Stimulated activated CD4-positive, alpha-beta T cell treated with anti-CD3 and anti-CD28 coated beads, Interleukin-12 subunit alpha, Interleukin-12 subunit beta, amount 100 ng/mL, for 24 hours (primary cell): ENCODE measurements around the gene CKB.

Experiments
- DNase-seq, 2 experiments: peaks; one replicate each; pipeline ENCODE4 v3.0.0-alpha.2; 2020; ENCODE audit warnings: low read depth in 2 of 2

Gene CKB

GRCh38 chr14:103522649-103523574, at the start of gene CKB:
TSS of gene CKB (minus strand) at chr14:103522830. CDS start at chr14:103522493, 337 bp downstream.
- no peak for DNase-seq

- no peak for DNase-seq
These were observed 46.8 kb upstream of the CKB start for GRCh38 chr14:103569408-103569807.

- no peak for DNase-seq
These were observed 46.3 kb upstream of the CKB start for GRCh38 chr14:103568952-103569351.

- no peak for DNase-seq
These were observed 41.3 kb upstream of the CKB start for GRCh38 chr14:103563844-103564505.

- DNase-seq: no peak
These were observed 40.6 kb upstream of the CKB start for GRCh38 chr14:103563226-103563620.

- DNase-seq: peak; percentile 75 to 83
These were observed 40.0 kb upstream of the CKB start, which contains the start of the genes BAG5 and COA8 for GRCh38 chr14:103562429-103563225. TSS of gene BAG5 (minus strand) at chr14:103562657. CDS start at chr14:103561164, 1,493 bp downstream. TSS of gene COA8 (plus strand) at chr14:103562960. CDS start at chr14:103563002, 42 bp downstream.

- DNase-seq: no peak
These were observed 39.5 kb upstream of the CKB start for GRCh38 chr14:103562179-103562428.

GRCh38 chr14:103561381-103562178, 39.0 kb upstream of the CKB start:
- DNase-seq: no peak

- DNase-seq: no peak
These were observed 38.1 kb upstream of the CKB start for GRCh38 chr14:103560691-103561090.

GRCh38 chr14:103559766-103560165, 37.1 kb upstream of the CKB start:
- no peak for DNase-seq

GRCh38 chr14:103558071-103558882, 35.6 kb upstream of the CKB start:
- no peak for DNase-seq

GRCh38 chr14:103556946-103557758, 34.5 kb upstream of the CKB start:
- no peak for DNase-seq

GRCh38 chr14:103555559-103556337, 33.1 kb upstream of the CKB start:
- no peak for DNase-seq

- DNase-seq: no peak
These were observed 30.2 kb upstream of the CKB start for GRCh38 chr14:103552846-103553210.

- no peak for DNase-seq
These were observed 29.6 kb upstream of the CKB start for GRCh38 chr14:103552011-103552845.

GRCh38 chr14:103551338-103551762, 28.7 kb upstream of the CKB start:
- no peak for DNase-seq

- DNase-seq: no peak
These were observed 28.1 kb upstream of the CKB start for GRCh38 chr14:103550451-103551337.
